Fibroblast of the aortic adventitia (primary cell): Measurements from ENCODE around the gene ERC2. TPM values are rescaled to one million over a fixed set of nuclear protein-coding genes. Genes with fewer than 3 reads are reported as not detected.
A peak's percentile ranks its signal among the peaks of the same experiment; 100 is the strongest.

Experiments
- DNase-seq: peaks from one replicate; pipeline ENCODE4 v3.0.0-alpha.2; 2010; ENCODE audit warnings: low read depth
- H3K4me3 ChIP-seq: 2 replicates; pipeline ENCODE4 v1.5.1; 2011; ENCODE audit warnings: low read depth, mild to moderate bottlenecking, control low read depth, low read length, moderate library complexity
- CTCF ChIP-seq: IDR thresholded peaks from 2 replicates; pipeline ENCODE4 v1.5.1; 2011; ENCODE audit warnings: mild to moderate bottlenecking, low read length, control low read depth, inconsistent platforms; ENCODE audit not compliant: insufficient read depth
- total RNA-seq: library from RNA; depleted of rRNA; stranded (reverse); fragments of >200 nt; gene quantifications from 2 replicates; pipeline ENCODE4 v1.2.3, GENCODE V29; 2012; ENCODE audit warnings: low replicate concordance

Gene ERC2
- total RNA-seq, 1 donor = 0.09 TPM

- no peak overlapping the region for H3K4me3 ChIP-seq
- DNase-seq = no peak
- TF ChIP-seq CTCF = no peak
Observed at GRCh38 chr3:55698831-55699230, 769.4 kb downstream of the ERC2 start.

- no peak for TF ChIP-seq CTCF
Observed at GRCh38 chr3:55697177-55697865, 770.9 kb downstream of the ERC2 start.

GRCh38 chr3:55692957-55693558, 775.2 kb downstream of the ERC2 start:
- DNase-seq = peak; percentile 7
- no peak overlapping the region for H3K4me3 ChIP-seq
- no peak for TF ChIP-seq CTCF

More at GRCh38 chr3:55697177-55697865, 770.9 kb downstream of the ERC2 start:
- no peak for DNase-seq
- H3K4me3 ChIP-seq = no peak overlapping the region

- no peak for TF ChIP-seq CTCF
Observed at GRCh38 chr3:55692295-55692956, 775.8 kb downstream of the ERC2 start.

GRCh38 chr3:55691141-55691540, 777.1 kb downstream of the ERC2 start:
- DNase-seq = no peak
- no peak for TF ChIP-seq CTCF
- H3K4me3 ChIP-seq = no peak overlapping the region

More at GRCh38 chr3:55692295-55692956, 775.8 kb downstream of the ERC2 start:
- DNase-seq = no peak
- no peak overlapping the region for H3K4me3 ChIP-seq

- H3K4me3 ChIP-seq = no peak overlapping the region
- DNase-seq = no peak
- no peak for TF ChIP-seq CTCF
Observed at GRCh38 chr3:55690726-55691125, 777.5 kb downstream of the ERC2 start.
